ENCODE results near the gene TGIF1. TPM values are rescaled to one million over a fixed set of nuclear protein-coding genes. Genes with fewer than 3 reads are reported as not detected.
A peak's percentile ranks its signal among the peaks of the same experiment; 100 is the strongest.

The TGIF1 gene
- total RNA-seq, 3 donors from 2014 or later, result 37.1 to 67.2 (median 59.1) TPM

DNA sequence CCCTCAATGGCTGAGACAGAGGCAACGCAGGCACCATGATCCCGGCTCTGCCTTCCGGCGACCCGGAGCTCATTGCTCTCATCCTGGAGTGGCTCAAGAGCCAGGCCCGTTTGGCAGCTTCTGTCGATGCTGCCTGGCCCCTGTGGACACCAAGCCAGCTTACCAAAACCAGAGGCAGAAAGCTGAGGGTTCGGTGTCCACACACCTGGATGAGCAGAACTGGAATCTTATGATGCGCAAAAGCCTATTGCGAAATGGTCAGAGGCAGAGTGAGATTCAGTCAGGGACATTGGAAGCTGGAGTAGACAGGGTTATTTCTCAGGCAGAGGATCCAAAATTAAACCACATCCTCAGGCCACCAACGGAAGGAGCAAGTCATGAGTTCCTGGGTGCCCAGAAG is 34.9 kb upstream of the TGIF1 start:
- Histone ChIP-seq H3K4me1 (ENCODE audit: low read depth) (no peaks in the 10 kb centered on the region), H3K4me3 (no peak overlapping the region), H3K36me3 (ENCODE audit: low read depth) (no peaks in the 10 kb centered on the region), H3K9me3 (no peaks in the 10 kb centered on the region)
- DNase-seq, result no peak
- TF ChIP-seq, protein P1, sequence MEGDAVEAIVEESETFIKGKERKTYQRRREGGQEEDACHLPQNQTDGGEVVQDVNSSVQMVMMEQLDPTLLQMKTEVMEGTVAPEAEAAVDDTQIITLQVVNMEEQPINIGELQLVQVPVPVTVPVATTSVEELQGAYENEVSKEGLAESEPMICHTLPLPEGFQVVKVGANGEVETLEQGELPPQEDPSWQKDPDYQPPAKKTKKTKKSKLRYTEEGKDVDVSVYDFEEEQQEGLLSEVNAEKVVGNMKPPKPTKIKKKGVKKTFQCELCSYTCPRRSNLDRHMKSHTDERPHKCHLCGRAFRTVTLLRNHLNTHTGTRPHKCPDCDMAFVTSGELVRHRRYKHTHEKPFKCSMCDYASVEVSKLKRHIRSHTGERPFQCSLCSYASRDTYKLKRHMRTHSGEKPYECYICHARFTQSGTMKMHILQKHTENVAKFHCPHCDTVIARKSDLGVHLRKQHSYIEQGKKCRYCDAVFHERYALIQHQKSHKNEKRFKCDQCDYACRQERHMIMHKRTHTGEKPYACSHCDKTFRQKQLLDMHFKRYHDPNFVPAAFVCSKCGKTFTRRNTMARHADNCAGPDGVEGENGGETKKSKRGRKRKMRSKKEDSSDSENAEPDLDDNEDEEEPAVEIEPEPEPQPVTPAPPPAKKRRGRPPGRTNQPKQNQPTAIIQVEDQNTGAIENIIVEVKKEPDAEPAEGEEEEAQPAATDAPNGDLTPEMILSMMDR (IDR thresholded peaks at IDR 0.05), result no peak
- intact Hi-C loops (cut with DNase I, micrococcal nuclease), result no loop called here
- no peak for ATAC-seq

DNA sequence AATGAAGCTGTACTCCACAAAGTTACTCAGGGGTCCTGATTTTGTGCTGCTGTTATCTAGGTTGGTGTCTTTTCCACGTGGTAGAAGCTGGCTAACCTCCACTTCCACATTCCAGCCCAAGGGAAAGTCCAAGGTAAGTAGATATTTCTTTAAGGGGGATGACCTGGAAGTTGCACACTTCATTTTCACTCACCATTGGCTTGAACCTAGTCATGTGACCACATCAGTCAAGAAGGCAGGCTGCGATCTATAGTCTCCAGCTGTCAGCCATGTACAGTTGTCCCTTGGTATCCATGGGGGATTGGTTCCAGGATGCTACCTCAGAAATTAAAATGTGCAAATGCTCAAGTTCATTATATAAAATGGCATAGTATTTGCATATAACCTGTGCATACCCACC is 31.9 kb upstream of the TGIF1 start:
- intact Hi-C loops (cut with DNase I, micrococcal nuclease), result no loop called here
- no peak for DNase-seq
- Histone ChIP-seq H3K4me3 (no peak overlapping the region), H3K4me1 (ENCODE audit: low read depth) (no peaks in the 10 kb centered on the region), H3K36me3 (ENCODE audit: low read depth) (no peaks in the 10 kb centered on the region), H3K9me3 (no peaks in the 10 kb centered on the region)
- no peak for ATAC-seq
- TF ChIP-seq, protein P1 (IDR thresholded peaks at IDR 0.05), result no peak

DNA sequence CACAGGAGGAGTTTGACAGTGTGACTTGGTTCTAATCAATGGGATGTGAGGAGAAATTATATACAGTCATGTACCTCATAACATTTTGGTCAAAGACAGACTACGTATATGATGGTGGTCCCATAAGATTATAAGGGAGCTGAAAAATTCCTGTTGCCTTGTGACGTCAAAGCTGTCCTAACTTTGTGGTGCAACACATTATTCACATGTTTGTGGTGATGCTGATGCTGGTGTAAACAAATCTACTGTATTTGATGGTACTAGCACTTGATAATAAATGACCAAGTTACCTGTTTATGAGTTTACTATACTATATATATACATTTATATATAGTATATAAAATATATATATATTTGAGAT is 29.1 kb upstream of the TGIF1 start:
- intact Hi-C loops (cut with DNase I, micrococcal nuclease), result no loop called here
- Histone ChIP-seq H3K36me3 (ENCODE audit: low read depth) (no peaks in the 10 kb centered on the region), H3K4me3 (no peak overlapping the region), H3K9me3 (no peaks in the 10 kb centered on the region), H3K4me1 (ENCODE audit: low read depth) (peaks cover 3% of the 10 kb centered on the region)
- ATAC-seq, result no peak
- DNase-seq, result no peak
- TF ChIP-seq, protein P1 (IDR thresholded peaks at IDR 0.05), result no peak

DNA sequence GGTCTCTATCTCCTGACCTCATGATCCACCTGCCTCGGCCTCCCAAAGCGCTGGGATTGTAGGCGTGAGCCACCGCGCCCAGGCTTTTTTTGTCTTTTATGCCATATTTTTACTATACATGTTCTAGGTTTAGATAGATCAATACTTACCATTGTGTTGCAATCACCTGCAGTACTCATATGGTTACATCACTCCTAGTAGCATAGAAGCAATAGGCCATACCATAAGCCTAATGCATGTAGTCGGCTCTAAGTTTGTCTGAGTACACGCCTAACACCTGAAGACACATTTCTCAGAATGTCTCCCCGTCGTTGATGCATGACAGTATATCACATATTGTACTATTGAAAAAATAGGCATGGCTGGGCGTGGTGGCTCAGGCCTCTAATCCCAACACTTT is 27.1 kb upstream of the TGIF1 start:
- ATAC-seq (no peak), DNase-seq (no peak)
- Histone ChIP-seq H3K4me3 (no peak overlapping the region), H3K36me3 (ENCODE audit: low read depth) (no peaks in the 10 kb centered on the region), H3K4me1 (ENCODE audit: low read depth) (peaks cover 3% of the 10 kb centered on the region), H3K9me3 (no peaks in the 10 kb centered on the region)
- TF ChIP-seq, protein P1 (IDR thresholded peaks at IDR 0.05), result no peak
- intact Hi-C loops (cut with DNase I, micrococcal nuclease), result no loop called here

DNA sequence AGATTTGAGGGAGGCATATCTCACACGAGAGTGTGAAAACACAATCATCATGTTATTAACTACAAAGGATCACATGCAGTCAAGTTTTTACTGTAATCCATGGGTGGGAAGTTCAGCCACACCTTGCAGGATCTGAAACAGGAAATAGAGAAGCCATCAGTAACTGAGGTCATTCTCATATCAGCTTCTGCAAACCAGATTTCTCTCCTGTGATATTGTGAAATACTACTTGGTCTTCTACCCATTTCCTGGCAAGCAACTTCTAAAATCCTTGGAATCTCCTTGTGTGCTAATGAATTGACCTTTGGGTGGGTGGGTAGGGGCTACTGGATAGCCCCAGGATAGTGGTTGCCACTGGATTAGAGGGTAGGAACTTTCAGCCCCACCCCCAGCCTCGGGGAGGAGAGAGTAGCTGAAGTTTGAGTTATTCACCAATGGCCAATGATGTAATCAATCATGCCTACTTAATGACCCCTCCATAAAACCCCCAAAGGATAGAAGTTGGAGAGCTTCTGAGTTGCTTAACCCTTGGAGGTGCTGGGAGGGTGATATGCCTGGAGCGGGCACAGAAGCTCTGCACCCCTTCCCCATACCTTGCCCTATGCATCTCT is 25.6 kb upstream of the TGIF1 start:
- no peaks in the 10 kb centered on the region for H3K36me3 ChIP-seq (ENCODE audit: low read depth)
- H3K9me3 ChIP-seq, result no peaks in the 10 kb centered on the region
- H3K4me1 ChIP-seq (ENCODE audit: low read depth), result peaks cover 3% of the 10 kb centered on the region
- DNase-seq (peak in 1 of 3 donors; percentile 16), ATAC-seq (peak; percentile 95)
- no peak overlapping the region for H3K4me3 ChIP-seq
- intact Hi-C loops (cut with DNase I, micrococcal nuclease), result no loop called here
- TF ChIP-seq, protein P1 (IDR thresholded peaks at IDR 0.05), result no peak

DNA sequence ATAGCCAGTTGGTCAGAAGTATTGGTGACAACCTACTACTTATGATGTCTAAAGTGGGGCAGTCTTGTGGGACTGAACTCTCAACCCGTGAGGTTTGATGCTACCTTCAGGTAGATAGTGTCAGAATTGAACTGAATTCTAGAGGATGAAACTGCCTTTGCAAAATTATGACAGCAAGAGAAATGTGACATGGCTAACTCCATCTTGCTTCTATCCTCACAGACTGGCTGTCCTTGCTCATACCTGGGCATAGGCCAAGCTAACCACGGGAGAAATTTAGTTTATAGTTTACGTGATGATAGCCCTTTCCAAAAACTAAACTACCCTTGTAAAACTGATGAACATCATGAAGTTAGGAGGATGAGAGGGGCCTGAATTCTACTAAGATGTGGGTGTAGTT is 24.9 kb upstream of the TGIF1 start:
- no peak overlapping the region for H3K4me3 ChIP-seq
- TF ChIP-seq, protein P1 (IDR thresholded peaks at IDR 0.05), result no peak
- peaks cover 3% of the 10 kb centered on the region for H3K4me1 ChIP-seq (ENCODE audit: low read depth)
- ATAC-seq (no peak), DNase-seq (no peak)
- intact Hi-C loops (cut with DNase I, micrococcal nuclease), result no loop called here
- no peaks in the 10 kb centered on the region for H3K36me3 ChIP-seq (ENCODE audit: low read depth)
- H3K9me3 ChIP-seq, result no peaks in the 10 kb centered on the region

All from mucosa of descending colon (tissue), 3 donors.